ENCODE results near the gene XIST.
"Not testable (repeated sequence)": the region's sequence is repeated elsewhere in the genome, so short reads cannot be mapped to it uniquely, and the experiment has no call there.

The XIST gene

GRCh38 chrX:73817393-73818199 is 34.9 kb downstream of the XIST start:
- ChIA-PET POLR2A (no interaction called here), CTCF (no interaction called here)
- TF ChIP-seq, protein P1, sequence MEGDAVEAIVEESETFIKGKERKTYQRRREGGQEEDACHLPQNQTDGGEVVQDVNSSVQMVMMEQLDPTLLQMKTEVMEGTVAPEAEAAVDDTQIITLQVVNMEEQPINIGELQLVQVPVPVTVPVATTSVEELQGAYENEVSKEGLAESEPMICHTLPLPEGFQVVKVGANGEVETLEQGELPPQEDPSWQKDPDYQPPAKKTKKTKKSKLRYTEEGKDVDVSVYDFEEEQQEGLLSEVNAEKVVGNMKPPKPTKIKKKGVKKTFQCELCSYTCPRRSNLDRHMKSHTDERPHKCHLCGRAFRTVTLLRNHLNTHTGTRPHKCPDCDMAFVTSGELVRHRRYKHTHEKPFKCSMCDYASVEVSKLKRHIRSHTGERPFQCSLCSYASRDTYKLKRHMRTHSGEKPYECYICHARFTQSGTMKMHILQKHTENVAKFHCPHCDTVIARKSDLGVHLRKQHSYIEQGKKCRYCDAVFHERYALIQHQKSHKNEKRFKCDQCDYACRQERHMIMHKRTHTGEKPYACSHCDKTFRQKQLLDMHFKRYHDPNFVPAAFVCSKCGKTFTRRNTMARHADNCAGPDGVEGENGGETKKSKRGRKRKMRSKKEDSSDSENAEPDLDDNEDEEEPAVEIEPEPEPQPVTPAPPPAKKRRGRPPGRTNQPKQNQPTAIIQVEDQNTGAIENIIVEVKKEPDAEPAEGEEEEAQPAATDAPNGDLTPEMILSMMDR (IDR thresholded peaks at IDR 0.05; ENCODE audit: control extremely low read depth, extremely low read depth, low read depth, missing control alignments), result no peak
- DNase-seq (ENCODE audit: extremely low spot score), result no peak

GRCh38 chrX:73812256-73812655 is 40.3 kb downstream of the XIST start:
- CTCF ChIA-PET, result no interaction called here
- POLR2A ChIA-PET, result no interaction called here
- TF ChIP-seq, protein P1 (IDR thresholded peaks at IDR 0.05; ENCODE audit: control extremely low read depth, extremely low read depth, low read depth, missing control alignments), result no peak
- no peak for DNase-seq (ENCODE audit: extremely low spot score)

- DNase-seq (ENCODE audit: extremely low spot score); CTCF ChIA-PET; POLR2A ChIA-PET: not testable (repeated sequence)
Measured at GRCh38 chrX:73804109-73804508, 48.4 kb downstream of the XIST start.

DNA sequence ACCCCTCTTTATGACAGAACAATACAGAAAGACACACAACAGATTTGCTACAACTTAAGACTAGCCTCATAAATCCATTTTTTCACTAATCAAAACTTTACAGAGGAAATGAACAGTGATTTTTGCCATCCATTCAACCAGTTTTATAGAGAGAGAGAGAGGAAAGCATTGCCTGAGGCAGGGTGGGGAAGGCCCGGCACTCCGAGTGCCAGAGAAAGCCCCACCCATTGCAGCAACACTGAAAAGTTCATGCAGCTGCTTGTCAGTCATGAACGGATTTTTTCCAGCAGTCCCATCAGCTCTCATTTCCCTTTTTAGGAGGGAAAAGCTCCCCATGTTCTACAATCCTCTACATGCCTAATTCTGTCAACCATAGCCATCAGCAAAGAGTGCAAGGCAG is 52.6 kb downstream of the XIST start:
- TF ChIP-seq, protein P1 (IDR thresholded peaks at IDR 0.05; ENCODE audit: control extremely low read depth, extremely low read depth, low read depth, missing control alignments), result no peak
- CTCF ChIA-PET, result no interaction called here
- DNase-seq (ENCODE audit: extremely low spot score), result no peak
- POLR2A ChIA-PET, result no interaction called here

DNA sequence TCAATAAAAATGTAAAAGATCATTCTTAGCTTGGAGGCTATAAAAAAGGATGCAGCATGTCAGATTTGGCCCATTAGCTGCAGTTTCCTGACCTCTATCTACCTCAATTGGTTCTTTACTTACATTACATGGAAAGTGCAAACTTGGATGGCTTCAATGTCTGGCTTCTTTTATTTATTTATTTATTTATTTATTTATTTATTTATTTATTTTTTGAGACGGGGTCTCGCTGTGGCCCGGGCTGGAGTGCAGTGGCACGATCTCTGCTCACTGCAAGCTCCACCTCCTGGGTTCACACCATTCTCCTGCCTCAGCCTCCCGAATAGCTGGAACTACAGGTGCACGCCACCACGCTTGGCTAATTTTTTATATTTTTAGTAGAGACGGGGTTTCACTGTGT is 60.0 kb downstream of the XIST start:
- CTCF ChIA-PET, POLR2A ChIA-PET: not testable (repeated sequence)

DNA sequence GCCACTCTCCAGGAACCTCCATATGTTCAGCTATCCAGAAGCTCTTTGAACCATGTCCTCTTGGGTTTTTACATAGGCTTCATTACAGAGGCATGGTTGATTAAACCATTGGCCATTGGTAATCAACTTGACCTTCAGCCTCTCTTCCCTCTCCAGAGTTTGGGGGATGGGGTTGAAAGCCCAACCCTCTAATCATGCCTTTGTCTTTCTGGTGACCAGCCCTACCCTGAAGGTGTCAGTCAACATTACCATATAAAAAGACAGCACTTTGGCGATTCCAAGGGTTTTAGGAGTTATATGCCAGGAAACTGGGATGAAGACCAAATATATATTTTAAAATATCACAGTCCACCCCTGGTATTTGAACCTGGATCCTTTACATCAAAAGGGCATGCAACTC is 67.0 kb downstream of the XIST start:
- CTCF ChIA-PET, result no interaction called here
- DNase-seq (ENCODE audit: extremely low spot score), result no peak
- POLR2A ChIA-PET, result no interaction called here
- TF ChIP-seq, protein P1 (IDR thresholded peaks at IDR 0.05; ENCODE audit: control extremely low read depth, extremely low read depth, low read depth, missing control alignments), result no peak

More for the DNA sequence above, 60.0 kb downstream of the XIST start:
- not testable (repeated sequence) for DNase-seq (ENCODE audit: extremely low spot score)

Data from GM10248 (cell line).